ENCODE measurements around the gene MMRN1.
A peak's percentile ranks its signal among the peaks of the same experiment; 100 is the strongest.

Gene MMRN1, protein sequence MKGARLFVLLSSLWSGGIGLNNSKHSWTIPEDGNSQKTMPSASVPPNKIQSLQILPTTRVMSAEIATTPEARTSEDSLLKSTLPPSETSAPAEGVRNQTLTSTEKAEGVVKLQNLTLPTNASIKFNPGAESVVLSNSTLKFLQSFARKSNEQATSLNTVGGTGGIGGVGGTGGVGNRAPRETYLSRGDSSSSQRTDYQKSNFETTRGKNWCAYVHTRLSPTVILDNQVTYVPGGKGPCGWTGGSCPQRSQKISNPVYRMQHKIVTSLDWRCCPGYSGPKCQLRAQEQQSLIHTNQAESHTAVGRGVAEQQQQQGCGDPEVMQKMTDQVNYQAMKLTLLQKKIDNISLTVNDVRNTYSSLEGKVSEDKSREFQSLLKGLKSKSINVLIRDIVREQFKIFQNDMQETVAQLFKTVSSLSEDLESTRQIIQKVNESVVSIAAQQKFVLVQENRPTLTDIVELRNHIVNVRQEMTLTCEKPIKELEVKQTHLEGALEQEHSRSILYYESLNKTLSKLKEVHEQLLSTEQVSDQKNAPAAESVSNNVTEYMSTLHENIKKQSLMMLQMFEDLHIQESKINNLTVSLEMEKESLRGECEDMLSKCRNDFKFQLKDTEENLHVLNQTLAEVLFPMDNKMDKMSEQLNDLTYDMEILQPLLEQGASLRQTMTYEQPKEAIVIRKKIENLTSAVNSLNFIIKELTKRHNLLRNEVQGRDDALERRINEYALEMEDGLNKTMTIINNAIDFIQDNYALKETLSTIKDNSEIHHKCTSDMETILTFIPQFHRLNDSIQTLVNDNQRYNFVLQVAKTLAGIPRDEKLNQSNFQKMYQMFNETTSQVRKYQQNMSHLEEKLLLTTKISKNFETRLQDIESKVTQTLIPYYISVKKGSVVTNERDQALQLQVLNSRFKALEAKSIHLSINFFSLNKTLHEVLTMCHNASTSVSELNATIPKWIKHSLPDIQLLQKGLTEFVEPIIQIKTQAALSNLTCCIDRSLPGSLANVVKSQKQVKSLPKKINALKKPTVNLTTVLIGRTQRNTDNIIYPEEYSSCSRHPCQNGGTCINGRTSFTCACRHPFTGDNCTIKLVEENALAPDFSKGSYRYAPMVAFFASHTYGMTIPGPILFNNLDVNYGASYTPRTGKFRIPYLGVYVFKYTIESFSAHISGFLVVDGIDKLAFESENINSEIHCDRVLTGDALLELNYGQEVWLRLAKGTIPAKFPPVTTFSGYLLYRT

DNA sequence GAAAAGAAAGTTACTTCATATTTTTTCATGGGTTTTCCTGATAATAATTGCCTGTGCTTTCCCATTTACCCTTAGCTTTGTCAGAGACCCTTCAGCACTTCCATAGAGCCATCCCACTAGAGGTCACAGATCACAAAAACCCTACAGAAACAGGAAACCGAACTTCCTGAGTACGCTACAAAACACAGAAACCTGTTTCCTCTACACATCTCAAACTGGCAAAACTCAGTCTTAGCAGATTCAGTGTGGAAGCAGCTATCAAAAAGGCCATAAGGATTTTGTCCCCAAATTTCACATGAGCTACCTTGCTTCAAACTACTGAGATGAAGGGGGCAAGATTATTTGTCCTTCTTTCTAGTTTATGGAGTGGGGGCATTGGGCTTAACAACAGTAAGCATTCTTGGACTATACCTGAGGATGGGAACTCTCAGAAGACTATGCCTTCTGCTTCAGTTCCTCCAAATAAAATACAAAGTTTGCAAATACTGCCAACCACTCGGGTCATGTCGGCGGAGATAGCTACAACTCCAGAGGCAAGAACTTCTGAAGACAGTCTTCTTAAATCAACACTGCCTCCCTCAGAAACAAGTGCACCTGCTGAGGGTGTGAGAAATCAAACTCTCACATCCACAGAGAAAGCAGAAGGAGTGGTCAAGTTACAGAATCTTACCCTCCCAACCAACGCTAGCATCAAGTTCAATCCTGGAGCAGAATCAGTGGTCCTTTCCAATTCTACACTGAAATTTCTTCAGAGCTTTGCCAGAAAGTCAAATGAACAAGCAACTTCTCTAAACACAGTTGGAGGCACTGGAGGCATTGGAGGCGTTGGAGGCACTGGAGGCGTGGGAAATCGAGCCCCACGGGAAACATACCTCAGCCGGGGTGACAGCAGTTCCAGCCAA, at the start of gene MMRN1:
TSS of gene MMRN1 (plus strand) at position 206 of the 902 bp plus-strand sequence. CDS start at position 324, 118 bp downstream.
- DNase-seq: no peak

DNA sequence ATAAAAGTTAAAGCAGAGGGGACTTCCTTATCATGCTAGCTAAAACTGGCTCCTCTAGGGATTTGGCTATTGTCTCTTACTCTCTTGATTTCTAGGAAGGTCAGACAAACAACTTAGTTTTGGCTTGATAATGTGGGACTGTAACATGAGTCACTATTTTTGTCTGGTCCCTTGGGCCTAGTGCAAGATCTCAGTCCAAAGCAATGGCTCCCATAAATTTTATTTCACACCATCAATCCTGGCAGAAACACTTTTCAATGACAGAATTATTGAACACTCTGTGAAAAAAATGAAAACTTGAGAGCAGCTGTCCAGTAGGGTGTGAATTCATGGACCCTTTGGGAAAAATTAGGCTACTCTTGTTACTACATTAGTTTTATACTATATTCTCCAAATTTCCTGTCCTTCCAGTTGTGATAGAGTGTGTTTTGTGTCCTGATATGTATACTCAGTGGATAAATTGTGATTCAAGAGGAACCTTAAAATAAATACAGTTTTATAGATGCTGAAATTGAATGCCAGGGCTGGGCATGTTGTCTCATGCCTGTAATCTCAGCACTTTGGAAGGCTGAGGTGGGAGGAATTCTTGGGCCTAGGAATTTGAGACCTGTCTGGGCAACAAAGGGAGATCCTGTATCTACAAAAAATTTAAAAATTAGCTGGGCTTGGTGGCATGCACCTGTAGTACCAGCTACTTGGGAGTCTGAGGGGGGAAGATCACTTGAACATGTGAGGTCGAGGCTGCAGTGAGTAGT, 46.9 kb upstream of the MMRN1 start:
- no peak for DNase-seq

DNA sequence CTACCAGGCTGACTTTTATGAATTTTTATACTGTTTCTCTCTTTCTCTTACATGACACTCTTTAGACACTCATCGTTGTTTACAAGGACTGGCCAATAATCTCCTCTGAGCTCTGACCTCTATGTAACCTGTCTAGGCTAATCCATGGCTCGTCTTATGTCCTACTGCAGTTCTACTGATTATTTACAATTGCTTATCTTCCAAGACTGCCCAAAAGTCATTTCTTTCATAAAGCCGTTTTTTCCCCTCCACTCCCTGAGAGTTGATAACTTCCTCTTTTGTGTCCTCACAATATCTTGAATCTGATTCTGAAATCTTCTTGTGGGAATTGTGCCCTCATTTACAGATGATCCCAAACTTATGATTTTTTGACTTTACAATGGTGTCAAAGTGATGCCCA, 39.4 kb upstream of the MMRN1 start:
- no peak for DNase-seq

DNA sequence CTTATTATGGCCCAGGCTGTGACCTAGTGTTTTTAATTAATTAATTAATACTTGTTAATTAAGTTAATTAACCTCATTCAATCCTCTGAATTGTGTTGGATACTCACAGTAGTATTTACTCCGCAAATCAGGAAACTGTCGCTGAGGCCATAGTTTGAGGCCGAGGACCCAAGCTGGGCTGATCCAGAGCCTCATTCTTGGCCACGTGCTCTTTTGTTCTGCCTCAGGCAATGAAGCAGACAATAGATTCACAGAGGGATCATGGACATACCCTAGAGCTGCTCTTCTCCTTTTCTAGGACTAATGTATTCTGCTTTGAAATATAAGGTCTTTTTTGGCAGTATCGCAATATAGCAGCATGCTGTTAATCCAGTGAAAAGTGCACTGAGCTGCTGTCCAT, 33.7 kb upstream of the MMRN1 start:
- peak; percentile 18 for DNase-seq

DNA sequence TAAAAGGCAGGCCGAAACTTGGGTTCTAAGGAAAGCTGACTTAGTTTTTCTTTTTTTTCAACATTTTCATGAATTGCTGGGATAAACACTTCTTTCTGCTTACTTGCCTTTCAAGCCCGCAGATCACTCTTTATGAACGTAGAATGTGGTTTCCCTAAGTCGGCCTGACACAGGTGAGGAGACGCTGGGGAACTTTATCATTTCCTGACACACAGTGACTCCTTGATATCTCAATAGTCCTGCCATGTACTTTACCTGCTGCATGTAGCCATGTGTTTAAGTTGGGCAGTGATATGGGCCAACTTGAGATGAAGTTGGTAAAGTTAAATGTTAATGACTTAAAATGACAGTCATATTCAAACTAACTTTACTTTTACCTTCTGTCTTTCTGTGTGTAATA, 31.1 kb upstream of the MMRN1 start:
- DNase-seq: no peak

DNA sequence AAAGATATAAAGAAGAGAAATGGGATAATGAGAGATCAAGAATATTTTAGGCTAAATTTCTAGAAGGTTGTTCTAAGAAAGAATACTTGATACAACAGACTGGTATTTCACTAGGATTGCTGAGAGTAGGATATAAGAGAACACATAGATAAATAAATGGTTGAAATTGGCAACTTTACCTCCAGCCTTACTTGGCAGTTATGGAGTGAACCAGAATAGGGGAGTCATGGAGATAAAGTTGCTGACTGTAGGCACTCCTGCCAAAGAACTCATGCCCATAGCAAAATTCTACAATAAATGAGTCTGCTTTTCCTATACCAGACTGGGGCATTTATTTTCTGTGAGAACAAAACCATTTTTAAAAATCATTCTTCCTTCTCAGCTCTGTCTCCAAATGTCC, 26.4 kb upstream of the MMRN1 start:
- no peak for DNase-seq

DNA sequence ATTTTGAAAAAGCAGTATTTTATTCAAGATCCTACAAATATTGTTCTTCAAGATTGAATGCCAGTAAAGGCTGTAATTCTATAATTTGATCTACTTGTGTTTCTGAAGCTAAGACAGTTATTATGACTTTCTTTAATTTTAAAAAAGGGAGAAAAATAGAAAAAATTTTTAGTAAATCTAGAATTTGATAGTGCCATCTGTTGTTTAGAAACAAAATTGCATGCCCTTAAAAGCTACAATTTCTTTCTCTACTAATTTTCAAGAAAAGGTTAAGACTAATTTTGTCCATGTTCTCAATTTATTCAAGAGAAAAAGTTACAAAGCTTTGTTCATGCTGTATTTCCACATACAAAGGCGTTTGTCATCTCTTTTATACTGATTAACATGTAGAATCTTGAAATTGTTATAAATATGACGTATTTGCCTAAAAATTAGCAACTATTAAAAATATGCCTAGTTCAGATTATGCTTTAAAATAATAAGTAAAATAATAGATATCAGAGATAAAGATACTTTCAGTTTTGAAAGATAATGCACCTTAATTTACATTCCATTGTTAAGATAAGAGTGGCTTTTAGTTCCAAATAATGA, 25.6 kb upstream of the MMRN1 start:
- no peak for DNase-seq

DNA sequence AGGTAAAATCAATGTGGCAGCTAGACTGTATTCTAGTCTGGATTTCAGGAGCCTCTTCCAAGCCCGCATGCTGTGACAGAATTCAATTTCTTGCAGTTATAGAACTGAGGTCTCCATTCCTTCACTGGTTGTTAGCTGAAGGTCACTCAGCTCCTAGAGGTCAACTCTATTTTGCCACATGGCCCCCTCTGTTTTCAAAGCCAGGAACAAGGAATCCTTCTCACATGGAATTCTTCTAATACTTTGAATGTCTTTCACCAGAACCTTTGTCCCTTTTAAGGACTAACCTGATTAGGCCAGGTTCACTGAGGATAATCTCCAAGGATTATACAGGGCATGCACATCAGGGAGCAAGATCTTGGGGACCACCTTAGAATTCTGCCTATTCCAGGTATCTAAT, 23.4 kb upstream of the MMRN1 start:
- no peak for DNase-seq

DNA sequence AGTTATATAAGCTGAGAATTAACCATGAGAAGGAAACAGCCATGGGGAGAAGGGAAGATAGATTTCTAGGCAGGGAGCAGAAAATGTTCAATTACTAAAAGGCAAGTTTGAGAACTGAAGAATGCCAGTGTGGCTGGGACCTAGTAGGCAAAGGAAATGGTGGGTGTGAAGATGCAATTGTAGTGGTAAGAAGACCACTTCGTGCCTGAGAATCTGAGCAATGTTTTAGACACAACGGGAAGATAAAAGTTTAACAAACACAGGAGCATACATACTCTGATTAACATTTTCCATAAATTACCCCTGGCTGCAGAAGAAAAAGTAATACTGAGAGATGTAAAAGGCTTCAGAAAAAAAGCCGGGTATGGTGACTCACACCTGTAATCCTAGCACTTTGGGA, 18.1 kb upstream of the MMRN1 start:
- no peak for DNase-seq

DNA sequence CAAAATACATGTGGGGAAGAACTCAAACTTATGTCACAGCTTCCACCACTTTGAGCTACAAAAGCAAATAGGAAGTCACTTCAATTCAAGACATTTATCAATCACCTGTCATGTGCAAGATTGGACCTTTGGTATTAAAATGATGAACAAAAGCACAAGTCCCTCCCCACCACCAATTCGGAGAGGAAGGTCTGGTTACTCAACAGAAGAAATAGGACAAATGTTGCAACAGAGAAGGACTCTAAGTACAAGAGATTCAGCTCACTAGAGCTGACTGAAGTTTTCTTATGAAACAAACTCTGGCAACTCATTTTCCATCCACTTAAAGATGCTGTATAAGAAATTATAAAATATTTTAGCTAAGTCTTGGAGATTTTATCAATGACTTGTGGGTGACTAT, 16.0 kb upstream of the MMRN1 start:
- peak; percentile 42 for DNase-seq

DNA sequence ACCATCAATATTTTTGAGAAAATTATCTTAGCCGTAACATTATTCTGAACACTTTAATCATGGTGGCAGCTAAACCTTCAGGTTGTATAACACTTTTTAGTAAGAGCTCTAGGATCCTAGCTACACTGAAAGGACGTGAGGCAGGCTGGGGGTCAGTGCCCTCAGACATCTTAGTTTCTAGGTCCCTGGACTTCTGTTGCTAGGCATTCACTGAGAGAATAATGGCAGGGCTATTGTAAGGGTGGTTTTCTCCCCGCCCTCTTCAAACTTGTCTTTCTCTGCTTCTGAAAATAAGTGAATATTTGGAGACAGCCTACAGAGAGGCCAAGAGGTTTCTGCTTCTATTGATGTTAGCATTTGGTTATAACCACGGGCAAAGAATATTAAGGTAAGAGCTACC, 15.4 kb upstream of the MMRN1 start:
- DNase-seq: peak; percentile 72

DNA sequence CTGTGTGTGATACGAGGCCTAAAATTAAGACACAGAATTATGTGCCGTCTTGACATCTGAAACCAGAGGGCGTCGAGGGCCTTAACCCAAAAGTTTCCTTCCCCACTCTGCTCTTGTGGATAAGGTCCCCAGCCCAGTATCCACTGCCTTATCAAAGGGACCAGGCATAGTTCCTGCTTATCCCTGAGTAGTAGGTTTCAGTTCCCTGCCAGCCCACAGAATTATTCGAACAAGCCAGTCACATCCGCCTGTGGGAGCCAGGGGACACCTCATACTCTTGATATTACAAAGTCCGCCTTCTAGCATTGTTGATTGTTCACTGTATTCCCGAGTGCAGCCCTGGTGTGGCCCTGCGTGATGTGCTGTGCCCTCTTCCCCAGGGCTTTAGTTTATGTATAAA, 5.4 kb upstream of the MMRN1 start:
- no peak for DNase-seq

DNA sequence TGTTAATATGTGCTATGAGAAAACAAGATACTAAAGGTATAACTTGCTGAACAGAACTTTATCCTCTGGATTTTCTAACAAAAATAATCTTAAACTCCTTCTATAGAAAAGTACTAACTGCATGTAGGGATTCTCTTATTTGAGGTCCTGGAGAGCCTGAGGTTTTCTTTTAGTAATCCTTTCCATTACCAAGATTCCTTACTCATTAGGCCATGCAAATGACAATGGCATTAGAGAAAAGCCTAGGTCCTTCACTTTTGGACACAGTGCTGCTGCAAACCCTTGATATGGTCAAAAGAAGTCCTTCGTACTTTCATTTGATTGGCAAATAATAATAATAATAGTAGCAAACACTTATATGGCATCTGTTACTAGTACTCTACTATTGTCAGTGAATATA, 3.2 kb downstream of the MMRN1 start:
- no peak for DNase-seq

DNA sequence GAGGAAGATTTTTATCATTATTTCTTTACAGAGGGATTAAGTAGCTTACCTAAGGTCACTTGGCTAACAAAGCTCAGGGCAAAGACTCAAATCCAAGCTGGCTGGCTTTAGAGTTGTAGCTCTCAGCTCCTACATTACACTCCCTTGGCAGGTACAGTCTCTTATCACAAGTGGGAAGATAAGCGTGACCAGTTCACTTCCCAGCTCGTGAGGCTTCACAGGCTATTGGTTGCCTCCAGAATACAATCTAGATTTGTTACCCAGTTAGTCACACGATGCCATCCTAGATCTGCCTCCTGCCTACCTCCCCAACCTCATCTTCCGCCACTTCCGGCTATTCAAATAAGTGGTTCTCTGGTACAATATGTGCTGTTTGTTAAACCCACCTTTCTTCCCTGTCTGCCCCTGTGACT, 3.7 kb downstream of the MMRN1 start:
- DNase-seq: no peak

DNA sequence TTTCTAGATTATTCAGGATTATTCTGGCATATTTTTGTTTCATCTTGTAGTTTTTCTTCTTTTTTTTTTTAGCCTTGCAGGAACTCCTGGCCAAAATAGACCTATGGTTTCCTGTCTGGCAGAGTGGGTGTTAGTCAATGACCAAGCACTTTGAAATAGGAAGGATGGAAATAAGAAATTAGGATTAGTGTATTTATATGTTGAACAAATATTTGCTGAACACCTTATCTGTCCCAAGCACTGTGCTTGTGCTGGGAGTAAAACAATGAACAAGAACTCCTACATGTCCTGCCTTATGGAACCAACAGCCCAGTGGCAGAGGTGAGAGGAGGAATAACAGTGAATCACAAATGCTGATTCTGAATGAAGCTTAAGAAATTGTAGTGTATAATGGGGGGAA, 4.5 kb downstream of the MMRN1 start:
- DNase-seq: no peak

DNA sequence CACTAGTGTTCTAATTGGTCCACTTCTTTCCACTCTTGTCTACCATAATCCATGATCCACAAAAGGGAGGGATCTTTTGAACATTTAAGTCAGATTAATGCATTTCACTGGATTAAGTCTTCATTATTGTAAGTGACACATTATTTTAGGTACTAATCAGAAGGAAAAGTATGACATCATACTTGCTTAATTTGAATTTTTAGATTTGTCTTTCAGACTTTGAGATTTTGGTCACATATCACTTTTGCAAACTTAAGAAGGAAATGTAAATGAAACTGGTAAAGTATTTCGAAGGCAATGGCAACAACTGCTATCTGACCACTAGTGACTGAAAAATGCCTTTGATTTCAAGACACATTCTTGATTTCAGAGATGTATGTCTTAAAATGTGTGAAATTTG, 5.2 kb downstream of the MMRN1 start:
- DNase-seq: no peak

DNA sequence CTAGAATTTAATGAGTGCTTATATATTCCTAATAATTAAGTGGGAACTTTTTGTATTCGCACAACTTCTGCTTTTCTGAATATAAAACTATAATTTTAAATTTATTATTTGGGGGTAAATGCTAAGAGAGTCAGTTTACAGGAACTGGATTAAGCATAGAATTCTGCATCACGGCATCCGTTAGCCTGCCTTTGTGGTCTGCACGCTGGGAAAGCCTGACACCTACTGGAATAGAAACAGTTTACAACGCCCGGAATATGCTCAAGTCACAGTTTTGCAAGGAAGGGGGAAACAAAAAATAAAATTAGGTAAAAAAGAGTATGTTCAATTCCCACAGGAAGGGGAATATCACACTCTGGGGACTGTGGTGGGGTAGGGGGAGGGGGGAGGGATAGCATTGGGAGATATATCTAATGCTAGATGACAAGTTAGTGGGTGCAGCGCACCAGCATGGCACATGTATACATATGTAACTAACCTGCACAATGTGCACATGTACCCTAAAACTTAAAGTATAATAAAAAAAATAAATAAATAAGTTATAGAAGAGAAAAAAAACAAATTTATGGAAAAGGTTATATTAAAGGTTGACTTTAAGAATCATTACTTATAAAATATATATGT, 7.3 kb downstream of the MMRN1 start:
- peak; percentile 88 for DNase-seq

DNA sequence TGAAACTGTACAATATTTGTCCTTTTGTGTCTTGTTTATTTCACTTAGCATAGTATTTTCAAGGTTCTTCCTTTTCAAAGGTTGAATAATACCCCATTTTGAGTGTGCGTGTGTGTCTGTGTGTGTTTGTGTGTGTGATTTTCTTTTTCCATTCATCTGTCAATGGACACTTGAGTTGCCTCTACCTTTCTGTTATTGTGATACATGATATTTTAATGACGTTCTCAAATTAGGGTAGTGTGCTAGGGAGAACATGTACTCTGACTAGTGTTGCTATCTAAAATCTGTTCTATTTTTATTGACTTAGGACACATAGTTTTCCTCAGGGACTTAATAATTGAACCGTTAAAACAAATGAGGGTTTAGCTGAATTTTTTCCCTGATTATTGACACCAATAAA, 9.9 kb downstream of the MMRN1 start:
- no peak for DNase-seq

DNA sequence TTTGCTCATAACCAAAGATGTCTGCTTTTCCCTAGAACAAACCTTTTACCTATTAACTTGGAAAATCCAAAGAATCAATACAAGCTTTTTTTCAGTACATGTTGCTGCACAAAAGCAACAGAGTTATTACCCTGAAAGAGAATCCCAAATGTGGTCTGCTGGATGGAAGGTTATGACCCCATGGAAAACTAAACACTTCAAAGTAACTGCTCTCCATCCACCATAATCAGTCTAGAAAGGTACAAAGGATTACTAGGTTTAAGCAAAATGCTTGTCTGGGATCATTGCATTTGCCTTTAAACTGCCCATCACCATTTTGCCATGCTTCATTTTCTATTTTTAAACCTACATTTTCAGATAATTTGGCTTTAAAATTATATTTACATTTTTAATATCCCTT, 11.7 kb downstream of the MMRN1 start:
- peak; percentile 44 for DNase-seq

DNA sequence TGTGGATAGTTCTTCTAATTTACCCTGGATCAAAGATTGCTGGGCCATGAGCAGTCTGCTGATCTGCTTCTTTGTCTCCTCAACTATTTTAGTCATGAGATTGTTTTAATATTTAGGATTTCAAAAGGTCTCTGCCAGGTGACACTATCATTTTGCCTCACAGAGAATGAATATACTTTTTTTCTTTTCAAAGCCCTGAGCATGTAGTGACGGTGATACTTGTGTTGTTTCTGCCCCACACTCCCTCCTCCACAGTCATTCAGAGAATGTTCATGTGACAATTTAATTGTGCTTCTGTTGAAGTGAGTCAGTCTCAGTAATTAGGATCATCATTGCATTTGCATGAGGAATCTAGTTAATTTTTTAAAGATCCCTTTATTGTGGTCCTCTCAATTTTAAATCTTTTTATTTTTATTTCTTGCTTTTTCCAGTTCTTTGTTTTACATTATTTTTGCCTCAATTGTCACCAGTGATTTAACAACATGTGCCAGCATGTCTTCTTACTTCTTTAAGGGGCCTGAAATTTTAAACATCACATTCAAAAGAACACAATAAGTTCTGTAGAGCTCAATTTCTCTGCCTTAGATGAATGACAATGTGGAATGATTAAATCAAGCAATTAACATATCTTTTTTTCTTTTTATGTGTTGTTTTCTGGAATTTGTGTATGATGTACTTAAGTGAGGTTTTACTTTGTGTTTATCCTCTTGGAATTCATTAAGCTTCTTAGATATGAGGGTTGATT, 12.3 kb downstream of the MMRN1 start:
- peak; percentile 71 for DNase-seq

Measured in eye (tissue), 1 donor.